Activated T-cell treated with anti-CD3 and anti-CD28 coated beads for 48 hours (primary cell): ENCODE data around the gene PAX5.
A peak's percentile ranks its signal among the peaks of the same experiment; 100 is the strongest.

Source experiments
- DNase-seq: peaks from one replicate; pipeline ENCODE4 v3.0.0-alpha.2; 2020; ENCODE audit warnings: low read depth

Gene PAX5

DNA sequence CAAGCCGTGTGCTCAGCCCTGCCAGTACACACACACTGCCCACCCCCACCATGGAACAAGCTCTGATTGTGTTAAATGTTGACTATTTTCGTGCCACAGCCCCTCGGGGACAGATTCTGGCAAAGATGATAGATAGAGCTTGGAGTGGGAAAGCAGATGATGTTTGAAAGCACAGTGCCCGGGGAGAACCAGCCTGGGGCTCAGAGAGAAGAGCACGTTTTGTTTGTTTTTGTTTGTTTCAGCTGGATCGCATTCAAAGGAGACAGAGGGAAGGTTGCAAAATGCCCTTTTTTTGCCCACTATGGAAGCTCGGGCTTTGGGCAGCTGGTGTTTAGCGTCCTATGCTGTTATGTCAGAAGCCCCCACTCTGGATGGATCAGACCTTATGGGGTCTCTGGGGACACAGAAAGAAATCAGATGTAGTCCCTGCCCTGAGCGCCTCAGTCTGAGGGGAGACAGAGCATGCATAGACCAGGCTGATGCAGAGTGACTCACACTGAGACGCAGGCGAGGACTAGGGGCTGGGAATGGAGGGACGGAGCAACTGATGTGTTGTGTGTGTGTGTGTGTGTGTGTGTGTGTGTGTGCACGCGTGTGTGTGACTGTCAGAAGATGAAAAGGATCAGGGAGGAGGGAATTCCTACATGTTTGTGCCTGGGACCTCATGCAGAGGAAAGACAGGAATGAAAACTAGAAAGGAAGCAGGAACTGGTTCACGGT lies 231.7 kb downstream of the PAX5 start:
- DNase-seq, result no peak

DNA sequence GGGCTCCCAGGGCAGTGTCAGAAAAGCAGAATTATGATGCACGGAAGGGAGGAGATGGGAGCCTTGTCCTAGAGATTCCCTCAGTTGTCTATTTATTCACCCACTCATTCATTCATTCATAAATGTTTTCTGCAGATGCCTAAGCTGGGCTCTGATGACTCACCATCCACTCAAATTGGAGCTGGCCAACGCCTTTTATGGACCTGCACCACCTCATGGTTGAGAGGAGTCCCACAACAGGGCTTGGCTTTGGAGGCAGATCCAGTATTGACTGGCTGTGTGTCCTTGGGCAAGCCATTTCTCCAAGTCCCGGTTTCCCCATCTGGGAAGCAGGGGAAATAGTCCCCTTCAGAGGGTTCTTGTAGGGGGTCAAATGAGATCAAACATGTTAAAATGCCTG lies 233.6 kb downstream of the PAX5 start:
- DNase-seq, result no peak

DNA sequence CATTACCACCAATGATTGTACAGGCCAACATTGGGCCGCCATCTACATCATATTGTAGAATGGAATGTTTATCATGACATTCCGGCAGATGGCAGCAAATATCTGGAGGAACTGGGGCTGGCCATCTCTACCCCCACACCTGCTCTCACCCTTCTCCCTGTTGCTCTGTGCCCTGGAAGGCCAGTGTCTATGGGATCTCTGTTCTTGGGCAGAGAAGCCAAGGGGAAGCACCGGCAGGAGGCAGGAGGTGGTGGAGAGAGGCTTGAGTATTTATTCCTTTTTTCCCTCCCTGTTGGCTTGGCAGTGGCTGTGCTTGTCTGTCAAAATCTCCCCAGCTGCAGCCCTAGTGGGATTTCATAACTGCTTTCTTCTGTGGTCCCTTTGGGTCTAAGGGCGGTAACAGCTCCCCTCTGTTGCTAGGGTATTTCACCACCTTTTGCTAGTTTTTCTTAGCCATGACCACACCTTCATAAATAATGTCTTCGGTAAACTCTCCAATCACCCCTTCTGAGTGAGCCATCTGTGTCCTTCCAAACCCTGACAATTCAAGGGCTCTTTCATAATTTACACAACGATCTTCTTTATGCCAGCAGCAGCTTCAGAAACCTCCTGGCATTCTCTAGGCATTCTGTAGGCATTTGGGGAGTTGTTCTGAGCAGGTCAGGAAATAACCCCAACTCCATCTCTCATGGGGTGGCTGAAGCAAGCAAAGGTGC lies 235.6 kb downstream of the PAX5 start:
- DNase-seq, result no peak

DNA sequence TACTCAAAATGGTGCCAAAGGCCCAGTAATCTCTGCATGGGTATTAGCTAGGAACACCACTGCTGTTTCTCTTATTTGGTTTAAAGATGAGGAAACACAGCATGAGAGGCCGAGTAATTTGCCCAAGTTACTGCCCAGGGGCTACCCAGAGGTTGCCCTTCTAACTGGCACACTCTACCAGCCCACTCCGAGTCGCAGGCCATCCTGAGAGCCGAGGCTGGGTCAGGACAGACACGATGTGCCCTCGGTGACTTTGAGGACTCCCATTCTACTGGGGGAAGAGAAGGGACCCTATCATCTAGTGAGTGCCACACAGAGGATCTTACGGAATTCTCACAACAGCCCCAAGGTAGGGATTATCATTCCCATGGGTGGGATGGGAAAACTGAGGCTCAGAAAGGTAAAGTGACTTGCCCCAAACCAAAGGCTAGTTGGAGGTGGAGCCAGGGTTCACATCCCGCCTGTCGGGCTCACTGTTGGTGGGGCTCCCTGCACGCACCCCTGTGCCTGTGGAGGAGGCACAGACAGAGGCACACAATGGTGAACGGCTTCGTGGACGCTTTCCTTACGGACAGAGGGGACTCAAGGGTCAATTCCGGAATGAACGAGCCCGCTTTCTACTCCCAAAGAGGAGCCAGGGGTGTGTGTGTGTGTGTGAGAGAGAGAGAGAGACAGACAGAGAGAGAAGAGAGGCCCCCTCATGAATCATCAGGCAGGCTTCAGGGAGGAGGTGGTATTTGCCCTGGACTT lies 236.4 kb downstream of the PAX5 start:
- DNase-seq, result no peak

DNA sequence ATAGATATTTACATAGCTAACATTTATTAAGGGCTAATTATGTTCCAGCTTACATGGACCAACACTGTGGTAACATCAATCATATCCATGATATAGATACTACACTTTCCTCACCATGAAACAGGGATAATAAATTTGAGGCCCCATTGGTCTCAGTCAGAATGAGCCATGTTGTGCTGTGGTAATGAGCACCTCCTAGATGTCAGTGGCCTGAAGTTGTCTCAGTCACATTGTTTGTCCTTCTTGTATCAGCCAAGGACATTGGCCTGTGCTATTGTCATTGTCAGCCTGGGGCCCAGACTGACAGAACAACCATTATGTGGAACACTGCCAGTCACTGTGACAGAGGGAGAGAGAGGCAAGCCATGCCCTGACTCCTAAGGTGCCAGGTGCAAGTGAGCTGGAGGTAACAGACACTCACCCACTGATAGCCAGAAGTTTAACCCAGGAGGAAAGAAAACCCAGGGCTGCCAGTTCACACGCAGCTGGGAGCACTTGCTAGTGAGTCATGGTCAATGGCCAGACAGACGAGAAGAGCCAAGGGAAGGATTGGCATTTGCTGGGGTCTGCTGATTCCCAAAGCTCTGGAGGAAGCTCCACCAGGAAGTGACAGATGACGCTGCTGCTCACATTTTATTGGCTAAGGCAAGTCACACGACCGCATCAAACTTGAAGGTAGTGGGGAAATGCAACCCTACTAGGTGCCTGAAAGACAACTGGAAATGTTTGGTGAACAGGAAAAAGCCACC lies 237.2 kb downstream of the PAX5 start:
- no peak for DNase-seq

DNA sequence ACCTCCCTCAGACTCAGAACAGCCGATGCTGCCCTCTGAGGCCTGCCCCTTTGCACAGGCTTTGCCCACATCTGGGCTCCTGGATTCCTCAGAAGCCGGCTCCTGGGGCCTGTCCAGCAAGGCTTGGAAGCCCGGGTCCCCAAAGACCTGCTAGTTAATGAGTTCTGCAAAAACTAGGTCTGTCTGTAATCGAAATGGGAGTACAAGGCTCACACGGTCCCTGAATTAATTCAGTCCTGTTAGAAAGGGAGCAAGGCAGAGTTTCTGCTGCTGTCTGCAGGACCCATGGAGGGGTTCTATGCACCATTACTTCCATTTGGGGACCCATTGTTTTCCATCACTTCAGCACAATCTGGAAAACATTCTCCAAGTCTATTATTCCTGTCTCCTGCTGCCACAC lies 239.6 kb downstream of the PAX5 start:
- no peak for DNase-seq

DNA sequence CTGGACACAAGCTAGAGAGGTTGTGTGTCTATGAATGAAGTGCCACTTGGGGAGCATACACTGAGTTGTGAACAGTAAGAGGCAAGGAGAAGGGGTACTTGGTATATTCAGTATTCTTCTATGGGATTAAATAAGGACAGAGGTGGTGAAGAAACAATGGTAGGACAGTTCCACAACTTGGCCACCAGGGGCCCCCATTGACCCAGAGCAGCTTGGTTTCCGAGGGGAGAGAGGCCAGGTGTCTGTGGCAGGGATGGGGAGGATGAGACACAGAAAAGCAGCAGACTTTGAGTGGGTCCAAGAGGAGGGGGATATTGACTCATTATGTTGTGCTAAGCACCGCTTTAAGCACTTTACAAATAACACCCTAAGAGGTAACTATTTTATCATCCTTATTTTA lies 240.8 kb downstream of the PAX5 start:
- peak; percentile 11 for DNase-seq

DNA sequence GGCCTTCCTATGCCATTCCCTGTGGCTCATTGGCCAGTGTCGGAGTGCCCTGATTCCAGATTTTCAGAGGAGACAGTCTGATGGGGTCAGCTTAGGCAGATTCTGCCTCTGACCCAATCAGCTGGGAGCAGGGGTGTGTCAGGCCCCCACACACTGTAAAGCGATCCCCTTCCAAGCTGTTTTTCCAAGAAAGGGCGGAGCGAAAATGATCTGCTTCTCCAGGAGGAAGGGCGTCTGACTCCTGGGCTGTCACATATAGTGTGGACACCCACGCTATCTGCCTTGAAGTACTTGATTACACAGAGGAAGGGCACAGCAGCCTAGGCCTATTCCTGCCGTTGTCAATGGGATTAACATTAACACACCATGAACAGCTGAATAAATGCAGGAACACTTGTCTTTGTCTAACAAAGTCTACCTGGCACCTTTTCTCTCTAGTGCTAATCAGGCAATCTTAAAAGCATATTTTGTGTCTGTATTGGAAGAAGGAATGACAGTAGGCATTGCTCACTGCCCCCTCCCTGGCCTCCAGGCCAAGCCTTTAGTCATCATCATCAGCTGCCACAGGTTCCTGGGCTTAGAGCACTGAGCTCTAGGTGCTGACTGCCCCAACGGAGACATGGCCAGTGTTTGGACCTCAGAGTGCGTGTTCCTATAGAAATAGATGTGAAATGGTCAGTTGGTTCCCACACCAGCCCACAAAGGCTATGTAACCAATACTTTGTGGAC lies 242.7 kb downstream of the PAX5 start:
- DNase-seq, result no peak

DNA sequence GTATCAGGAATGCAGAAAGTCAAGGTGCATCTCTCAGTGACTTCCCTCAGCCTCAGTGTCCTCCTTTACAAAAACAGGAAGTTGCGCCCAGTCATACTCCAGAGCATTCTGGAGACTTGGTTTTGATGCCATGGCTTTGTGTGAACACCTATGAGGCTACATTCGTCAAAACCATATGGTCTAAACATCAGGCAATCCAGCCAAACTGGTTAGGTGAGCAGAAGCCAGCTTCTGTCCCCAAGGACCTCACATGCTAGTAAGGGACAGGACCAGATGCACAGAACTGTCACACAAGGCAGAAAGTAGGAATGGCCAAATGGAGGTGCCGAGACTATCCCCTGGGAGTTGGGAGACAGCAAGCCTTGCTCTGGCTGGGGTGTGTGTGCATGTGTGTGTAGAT lies 244.2 kb downstream of the PAX5 start:
- no peak for DNase-seq

DNA sequence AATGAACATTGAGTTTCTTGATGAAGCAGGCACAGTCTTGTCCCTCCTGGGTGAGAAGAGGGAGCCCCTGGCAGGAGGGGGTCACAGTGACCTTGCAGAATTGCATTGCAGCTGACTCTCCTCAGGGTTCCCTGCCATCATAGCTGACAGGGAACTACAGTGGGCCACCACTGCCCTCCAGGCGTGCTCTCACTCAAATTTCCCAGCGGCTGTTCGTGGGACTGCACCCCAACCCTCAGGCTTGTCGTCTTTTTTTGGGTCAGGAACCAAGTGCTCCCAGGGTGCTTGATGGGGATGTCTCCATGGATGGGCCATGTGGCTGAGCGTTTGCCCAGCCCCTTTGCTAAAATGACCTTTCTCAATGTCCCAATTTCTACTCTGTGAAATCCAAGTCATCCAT lies 245.5 kb downstream of the PAX5 start:
- no peak for DNase-seq

DNA sequence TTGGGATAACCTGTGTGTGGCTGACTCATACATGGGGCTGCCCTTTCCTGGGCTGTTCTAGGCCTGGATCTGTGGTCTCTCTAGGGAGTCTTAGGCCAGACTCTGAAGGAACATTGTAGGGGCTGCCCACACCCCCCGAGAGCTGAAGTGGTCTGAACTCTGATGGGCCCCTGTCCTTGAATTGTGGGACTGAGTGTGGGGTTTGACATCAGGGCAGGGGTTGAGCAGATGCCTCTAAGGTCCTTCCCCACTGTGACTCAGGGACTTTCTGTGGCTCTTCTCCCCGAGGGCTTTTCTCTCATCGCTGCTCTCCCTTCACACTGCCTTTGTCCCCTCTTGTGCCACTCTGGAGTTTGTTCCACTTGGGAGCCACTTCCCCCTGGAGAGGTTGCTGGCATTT lies 246.4 kb downstream of the PAX5 start:
- DNase-seq, result no peak
